GM18861 (cell line): ENCODE results near the gene ATL2.

Experiments
- ATAC-seq: cut with Tn5 transposase; IDR thresholded peaks from one replicate; pipeline ENCODE4 v1.9.1; 2021; ENCODE audit not compliant: unreplicated experiment

Gene ATL2

DNA sequence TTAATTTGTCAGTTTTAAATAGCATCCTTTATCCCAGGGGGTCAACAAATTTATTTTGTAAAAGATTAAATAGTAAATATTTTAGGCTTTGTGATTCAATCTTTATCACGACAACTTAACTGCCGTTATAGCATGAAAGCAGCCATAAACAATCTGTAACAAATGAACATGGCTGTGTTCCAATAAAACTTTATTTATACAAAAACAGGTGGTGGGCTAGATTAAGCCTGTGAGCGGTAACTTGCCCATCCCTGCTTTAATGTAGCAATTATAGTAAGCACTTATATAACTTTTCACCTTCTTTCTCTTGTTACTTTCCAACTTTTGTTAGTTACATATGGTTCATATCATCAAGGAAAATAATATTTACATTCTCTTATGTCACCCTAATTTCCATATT, 121.9 kb downstream of the ATL2 start:
- no peak for ATAC-seq

DNA sequence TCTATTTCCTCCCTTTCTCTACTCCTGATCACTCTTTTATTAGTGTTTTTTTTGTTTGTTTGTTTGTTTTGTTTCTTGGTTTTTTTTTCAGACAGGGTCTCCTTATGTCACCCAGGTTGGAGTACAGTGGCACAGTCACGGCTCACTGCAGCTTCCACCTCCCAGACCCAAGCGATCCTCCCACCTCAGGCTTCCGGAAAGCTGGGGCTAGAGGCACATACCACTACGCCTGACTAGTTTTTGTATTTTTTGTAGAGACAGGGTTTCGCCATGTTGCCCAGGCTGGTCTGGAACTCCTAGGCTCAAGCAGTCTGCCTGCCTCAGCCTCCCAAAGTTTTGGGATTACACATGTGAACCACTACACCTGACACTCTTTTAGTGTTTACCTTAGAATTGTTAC, 122.3 kb downstream of the ATL2 start:
- no peak for ATAC-seq

GRCh38 chr2:38251940-38252339, 125.1 kb downstream of the ATL2 start:
- ATAC-seq, result no peak

DNA sequence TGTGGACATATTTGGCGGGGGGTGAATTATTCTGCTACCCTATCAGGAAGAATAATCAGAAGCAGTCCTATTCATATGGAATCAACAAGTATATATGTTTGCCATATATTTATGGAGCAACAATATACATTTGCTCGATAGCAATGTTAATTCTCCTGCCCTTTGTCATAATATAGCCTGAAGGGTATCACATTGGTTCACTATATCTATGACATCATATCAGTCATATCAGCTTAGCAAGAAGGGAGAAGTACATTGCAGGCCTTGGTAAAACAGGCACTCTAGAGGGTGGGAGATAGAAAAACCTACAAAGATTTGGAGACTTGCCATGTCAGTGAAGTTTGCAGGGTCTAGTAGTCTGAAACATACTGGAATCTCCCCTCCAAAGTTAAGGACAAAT, 128.4 kb downstream of the ATL2 start:
- no peak for ATAC-seq

- ATAC-seq, result no peak
Measured at GRCh38 chr2:38248255-38248654, 128.8 kb downstream of the ATL2 start.

DNA sequence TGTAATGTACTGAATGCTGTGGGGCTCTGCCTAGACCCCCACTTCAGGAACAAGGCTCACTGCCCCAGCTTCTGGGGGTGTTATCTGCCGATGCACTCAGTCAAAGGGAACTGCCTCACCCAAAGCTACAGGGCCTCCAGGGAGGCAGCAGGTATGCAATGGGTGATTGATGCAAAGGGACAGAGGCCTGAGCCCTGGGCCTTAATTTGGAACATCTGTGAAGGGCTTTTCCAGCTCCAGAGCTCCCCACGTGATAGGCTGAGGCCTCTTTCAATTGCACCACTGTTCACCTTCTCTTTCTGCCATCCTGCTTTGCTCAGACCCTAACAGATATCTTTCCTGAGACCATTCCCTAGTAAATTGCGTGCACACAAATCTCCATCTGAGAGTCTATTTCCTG, 131.0 kb downstream of the ATL2 start:
- no peak for ATAC-seq

DNA sequence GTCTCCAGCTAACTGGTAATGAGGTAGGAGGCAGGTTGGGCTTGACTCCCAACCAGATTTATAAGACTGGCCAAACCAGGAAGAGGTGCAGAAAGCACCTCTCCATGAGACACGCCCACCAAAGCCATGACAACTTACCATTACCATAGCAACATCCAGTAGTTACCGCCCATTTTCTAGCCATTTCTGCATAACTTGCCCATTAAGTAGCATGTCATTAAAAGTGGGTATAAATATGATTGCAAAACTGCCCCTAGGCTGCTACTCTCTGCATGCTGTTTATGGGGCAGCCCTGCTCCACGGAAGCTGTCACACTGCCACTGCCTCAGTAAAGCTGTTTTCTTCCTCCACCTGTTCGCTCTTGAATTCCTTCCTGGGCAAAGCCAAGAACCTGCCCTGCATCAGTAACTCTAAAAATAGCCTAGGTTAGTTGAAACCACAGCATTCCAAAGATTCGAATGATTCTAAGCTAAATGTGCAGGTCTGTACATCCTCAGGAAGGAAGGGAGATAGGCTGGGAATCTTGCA, 131.9 kb downstream of the ATL2 start:
- no peak for ATAC-seq

DNA sequence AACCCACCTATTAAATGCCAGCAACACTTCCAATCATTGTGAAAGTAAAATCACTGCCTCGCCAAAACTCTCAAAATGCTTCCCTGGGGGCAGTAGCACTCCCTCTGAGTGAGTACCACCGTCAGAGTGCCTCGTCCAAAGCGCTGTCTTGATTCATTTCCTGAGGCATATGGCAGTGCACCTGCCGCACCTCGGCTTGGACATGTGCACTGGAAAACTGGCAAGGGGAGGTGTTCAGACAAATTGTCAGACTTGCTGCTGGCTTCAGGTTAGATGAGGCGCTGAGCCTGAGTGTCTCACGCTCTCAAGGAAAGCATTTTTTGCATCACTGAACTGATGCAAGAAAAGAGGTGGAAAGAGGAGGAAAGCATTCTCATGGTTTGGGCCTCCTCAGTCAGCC, 132.8 kb downstream of the ATL2 start:
- ATAC-seq, result no peak
